NT2/D1 (cell line): Measurements from ENCODE around the gene FMN1.

Experiments used
- SUZ12 ChIP-seq: IDR thresholded peaks from 2 replicates; pipeline ENCODE4 v1.6.1; 2011; ENCODE audit not compliant: insufficient read length, insufficient read depth; ENCODE audit errors: extremely low read depth
- YY1 ChIP-seq: IDR thresholded peaks from 2 replicates; pipeline ENCODE4 v1.6.1; 2011; ENCODE audit not compliant: insufficient read length, insufficient read depth
- ZNF274 ChIP-seq: IDR thresholded peaks from 2 replicates; pipeline ENCODE4 v1.6.1; 2011; ENCODE audit warnings: mild to moderate bottlenecking, low read depth, low read length

DNA sequence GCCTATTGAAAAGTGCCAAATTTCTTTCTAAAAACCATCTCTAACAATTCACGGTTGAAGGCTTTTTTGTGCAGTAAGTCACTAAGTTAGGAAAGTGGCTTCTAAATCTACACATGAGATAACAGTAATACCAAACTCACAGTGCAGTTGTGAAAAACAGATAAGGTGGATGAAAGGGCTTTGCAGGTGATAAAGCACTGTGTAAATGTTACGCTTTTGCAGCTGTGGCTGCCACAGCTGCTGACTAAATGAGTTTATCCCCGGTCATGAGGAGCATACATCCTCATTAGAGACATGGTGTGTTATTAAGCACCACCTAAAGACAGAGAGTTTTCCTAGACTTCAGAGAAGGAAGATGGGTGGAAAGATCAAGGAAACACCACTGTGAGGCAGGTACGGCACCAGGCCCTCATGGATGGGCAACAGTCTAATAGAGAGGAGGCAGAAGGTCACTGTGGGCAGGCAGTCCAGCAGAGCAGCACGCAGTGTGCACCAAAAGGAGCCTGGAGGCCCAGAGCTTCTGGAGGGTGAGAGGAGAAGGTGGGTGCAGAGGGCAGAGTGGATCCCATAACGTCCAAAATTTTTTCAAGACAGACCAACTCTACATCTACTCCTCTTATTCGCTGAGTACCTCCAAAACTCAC lies 68.5 kb downstream of the FMN1 start:
- TF ChIP-seq YY1 (no peak), SUZ12 (no peak), ZNF274 (no peak)
